Colon (tissue), 2 donors: Measurements from ENCODE around the gene LRRC28.

Experiments
- FAIRE-seq: peaks from 2 replicates; lab custom pipeline; 2012; peaks lifted over from hg19 to GRCh38; lab: Jason Lieb, UNC
- donor health status: control.
- donor health status: control.

LRRC28 gene

GRCh38 chr15:99249270-99249841 is 1.9 kb upstream of the LRRC28 start, which contains the start of gene TTC23:
Gene TTC23, minus strand, starts transcription at chr15:99249581. Its CDS starts 20,869 bp downstream, at chr15:99228712.
- peak; percentile 57 for FAIRE-seq

GRCh38 chr15:99250001-99250400 is 1.3 kb upstream of the LRRC28 start:
- peak; percentile 18 for FAIRE-seq

DNA sequence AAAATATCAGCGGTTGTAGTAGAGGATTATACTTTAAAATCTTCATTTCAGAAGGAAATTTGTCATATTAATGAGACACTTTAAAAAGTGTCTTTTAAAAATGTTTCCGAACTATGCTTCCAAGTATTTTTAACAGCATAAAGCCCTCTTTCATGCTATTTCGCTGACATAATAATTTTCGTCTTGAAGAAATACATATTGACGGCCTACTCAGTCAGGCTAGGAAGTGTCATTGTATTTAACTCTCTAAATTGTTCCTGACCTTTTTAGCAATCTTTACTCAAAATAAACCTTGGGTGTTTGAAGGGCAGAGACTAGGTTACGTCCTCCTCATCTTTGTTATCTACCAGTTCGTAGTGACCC is 806 bp upstream of the LRRC28 start:
- no peak for FAIRE-seq

GRCh38 chr15:99252326-99252725 is 1.0 kb downstream of the LRRC28 start:
- no peak for FAIRE-seq

DNA sequence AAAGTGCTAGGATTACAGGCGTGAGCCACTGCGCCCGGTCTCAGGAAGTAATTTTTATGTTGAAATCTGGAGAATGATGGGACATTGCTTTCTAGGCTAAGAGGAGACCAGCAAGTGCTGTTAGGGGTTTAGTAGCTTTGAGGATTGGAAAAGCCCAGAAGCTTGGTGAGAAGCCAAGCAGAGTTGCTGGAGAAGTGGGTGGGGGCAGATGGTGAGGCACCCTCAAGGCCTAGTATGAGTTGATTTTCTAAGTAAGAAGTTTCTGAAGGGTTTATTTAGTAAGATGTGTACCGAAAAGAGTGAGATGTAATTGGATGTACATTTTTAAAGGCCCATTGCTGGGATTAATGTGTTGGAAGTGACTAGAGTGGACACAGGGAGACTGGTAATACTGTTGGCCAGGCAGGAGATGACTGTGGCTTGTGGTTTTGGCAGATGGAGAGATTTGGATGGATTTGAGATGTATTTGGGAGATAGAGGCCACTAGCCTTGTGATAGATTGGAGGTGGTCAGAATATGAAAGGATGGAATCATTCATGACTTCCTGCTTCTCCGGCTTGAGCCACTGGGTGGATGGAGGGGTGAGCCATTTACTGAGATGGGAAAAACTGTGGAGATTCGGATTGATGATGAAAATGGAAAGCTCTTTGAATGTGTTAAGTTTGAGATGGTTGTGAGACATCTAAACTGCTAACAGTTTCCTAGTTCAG is 2.3 kb downstream of the LRRC28 start:
- FAIRE-seq, result no peak

DNA sequence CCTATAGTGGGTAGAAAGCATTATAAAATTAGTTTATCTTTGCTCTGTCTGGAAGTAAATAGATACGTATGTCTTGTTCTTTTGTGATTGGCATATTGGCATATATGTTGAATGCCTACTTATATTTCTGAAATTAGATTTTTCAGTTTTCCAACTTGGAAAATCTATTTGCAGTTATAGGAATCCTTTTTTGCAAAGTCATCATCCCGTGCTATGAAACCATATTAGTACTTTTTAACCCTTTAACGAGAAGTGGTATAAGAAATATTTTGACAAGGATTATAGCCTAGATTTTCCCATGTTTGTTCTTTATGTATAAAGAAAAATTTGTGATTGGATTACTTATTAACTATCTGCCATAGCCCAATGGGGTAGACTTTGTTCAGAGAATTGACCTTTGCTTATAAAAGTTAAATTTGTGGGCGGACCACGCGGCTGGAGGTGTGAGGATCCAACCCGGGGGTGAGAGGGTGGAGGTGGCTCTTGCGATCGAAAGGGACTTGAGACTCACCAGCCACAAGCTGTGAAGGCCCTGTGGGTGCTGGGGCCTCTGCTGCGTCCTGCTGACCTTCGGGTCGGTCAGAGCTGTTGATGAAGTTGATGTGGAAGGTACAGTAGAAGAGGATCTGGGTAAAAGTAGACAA is 5.9 kb downstream of the LRRC28 start:
- no peak for FAIRE-seq

- no peak for FAIRE-seq
These were observed 12.8 kb downstream of the LRRC28 start for GRCh38 chr15:99264125-99264524.

DNA sequence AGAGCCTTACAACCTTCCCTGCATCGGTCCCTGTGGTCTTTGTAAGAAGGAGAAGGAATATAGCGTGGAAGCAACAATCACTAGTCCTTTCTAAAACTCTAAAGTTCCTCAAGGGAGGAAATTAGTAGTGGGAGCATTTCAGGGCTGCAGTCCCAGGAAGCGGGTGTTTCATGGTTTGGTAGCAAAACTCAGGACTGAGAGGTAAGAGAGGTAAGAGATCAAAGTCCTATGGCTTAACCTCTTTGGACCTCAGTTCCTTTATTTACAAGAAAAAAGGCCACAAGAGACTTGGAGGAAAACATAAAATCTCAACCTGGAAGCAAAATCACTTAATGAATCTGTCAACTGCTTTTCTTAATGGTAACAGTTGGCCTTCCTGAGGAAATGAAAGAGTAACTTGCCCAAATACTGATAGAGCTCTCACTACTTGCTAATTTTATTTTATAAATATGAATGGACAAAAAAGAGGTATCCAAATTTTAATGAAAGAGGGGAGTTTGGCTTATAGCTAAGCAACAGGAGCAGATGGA is 14.3 kb downstream of the LRRC28 start:
- no peak for FAIRE-seq

DNA sequence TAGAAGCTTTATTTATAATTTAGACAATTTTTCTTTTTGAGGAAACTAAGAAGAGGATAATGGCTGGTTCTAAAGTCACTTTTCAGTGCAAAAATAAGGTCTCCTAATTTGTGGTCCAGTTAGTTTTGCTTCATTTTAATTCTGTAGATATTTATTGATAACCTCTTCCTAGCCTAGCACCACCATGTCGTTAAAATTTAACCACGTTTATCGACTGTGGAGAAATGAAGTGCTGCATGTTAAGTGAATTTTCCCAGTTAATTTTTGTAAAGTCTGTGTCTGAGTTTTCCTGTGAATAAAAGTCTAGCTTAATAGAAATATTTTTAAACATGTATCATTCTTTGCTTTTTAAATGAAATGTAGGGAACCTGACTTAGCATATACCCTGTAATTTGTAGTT is 16.7 kb downstream of the LRRC28 start:
- FAIRE-seq, result no peak

- no peak for FAIRE-seq
These were observed 17.1 kb downstream of the LRRC28 start for GRCh38 chr15:99268431-99268830.

DNA sequence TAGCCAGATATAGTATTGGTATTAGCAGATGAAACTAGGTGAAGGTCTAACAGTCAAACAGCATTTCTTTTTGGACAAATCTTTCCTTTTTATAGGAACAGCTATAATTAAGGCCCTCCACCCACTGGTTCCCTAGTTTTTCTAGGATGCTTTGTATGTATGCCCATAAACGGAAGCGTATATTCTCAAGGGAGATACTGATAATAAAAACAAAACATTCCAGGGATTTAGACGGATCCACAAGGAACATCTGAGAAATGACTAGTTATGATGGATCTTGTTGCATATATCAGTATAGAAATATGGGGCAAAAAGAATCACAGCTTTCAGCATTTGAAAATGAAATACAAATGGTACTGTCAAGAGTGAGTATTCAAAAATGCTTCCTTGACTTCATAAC is 22.5 kb downstream of the LRRC28 start:
- no peak for FAIRE-seq

DNA sequence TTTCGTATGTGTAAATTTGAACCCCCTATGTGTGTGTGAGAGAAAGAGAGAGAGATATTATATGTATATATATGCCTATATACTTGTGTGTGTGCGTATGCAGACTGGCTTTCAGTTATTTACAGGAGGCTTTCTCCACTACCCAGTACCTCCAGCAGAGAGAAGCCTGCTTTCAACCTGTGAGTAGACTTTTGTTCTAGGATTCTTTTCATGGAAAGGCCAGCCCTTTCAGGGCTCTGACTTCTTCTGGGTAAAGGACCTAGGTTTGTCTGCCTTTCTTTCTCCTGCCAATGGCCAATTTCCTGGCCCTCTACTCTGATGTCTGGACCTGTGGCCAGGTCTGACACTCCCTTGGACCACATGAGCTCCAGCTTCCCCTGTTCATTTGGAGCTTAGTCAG is 23.8 kb downstream of the LRRC28 start:
- no peak for FAIRE-seq

DNA sequence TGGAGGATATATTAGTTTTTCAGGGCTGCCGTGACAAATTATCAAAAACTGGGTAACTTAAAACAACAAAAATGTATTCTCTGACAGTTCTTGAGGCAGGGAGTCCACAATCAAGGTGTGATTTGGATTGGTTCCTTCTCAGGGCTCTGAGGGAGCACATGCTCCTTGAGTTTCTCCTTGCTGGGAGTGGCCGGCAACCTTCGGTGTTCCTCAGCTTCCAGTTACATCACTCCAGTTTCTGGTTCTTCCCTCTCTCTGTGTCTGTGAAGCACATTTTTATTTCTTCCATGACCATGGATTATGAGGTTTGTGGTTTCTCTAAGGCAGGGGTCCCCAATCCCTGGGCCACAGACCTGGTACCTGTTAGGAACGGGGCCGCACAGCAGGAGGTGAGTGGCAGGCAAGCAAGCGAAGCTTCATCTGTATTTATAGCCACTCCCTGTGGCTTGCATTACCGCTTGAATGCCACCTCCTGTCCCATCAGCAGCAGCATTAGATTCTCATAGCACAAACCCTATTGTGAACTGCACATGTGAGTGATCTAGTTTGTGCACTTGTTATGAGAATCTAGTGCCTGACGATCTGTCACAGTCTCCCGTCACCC is 24.3 kb downstream of the LRRC28 start:
- FAIRE-seq, result no peak

DNA sequence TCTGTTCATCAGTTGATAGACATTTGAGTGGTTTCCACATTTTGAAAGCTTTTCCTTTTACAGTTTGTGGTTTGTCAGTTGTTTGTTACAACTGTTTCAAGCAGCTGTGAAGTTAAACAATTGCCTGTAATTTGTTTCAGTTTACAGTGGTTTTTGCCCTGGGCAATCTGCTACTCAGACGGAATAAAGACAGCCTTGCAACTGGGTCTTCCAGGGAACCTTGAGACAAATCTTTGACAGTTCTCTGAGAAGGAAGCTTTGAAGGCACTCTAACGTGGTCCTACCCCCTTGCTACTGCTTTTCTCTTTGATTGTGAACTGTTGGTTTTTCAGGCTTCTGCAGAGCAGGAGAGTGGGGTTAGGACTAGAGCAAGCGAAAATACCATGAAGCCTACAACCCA is 28.0 kb downstream of the LRRC28 start:
- no peak for FAIRE-seq

- FAIRE-seq, result no peak
These were observed 28.5 kb downstream of the LRRC28 start for GRCh38 chr15:99279827-99280226.

- FAIRE-seq, result no peak
These were observed 30.8 kb downstream of the LRRC28 start for GRCh38 chr15:99282121-99282520.

DNA sequence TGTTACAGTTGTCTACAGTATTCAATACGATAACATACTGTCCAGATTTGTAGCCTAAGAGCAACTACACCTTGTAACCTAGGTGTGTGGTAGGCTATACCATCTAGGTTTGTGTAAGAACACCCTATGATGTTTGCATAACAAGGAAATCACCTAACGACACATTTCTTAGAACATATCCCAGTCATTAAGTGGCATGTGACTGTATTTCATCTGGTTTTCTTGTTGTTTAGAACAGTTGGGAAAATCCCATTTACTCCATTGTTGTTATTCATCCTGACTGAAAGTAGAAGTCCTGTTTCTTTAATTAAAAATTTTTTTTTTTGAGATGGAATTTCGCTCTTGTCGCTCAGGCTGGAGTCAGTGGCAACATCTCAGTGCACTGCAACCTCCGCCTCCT is 31.3 kb downstream of the LRRC28 start:
- no peak for FAIRE-seq

- FAIRE-seq, result no peak
These were observed 32.4 kb downstream of the LRRC28 start for GRCh38 chr15:99283717-99284116.

DNA sequence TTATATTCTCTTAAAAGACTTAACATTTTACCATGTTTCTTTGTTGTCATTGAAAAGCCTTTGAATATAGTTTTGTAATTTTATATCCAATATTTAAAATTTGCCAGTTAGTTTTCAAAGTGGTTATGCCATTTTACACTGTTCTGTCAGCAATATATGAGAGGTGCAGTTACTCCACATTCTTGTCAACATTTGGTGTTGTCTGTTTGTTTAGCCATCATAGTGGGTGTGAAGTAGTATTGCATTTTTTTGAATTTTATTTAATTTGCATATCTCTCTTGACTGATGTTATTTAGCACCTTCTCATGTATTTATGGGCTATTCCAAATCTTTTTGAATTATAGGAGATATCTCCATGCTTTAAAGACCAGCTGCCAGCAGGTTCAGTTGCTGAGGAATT is 40.4 kb downstream of the LRRC28 start:
- FAIRE-seq, result no peak

DNA sequence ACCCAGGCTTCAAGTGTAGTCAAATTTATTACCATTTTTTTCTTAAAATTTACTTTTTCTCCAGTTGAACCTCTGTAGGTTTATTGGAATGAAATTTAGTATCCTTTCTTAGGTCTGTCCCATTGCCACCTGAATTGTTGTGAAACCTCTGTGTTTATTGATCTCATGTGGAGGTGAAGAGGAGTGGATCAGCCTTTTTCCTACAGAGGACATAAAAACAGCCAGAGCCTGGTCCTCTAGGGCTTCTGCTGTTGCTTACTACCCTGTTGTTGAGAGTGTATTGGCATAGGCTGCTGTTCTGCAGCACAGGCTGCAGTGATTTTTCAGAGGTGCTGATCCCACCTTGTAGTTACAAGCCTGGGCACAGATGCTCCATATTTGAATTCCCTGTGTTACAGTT is 44.6 kb downstream of the LRRC28 start:
- FAIRE-seq, result no peak

DNA sequence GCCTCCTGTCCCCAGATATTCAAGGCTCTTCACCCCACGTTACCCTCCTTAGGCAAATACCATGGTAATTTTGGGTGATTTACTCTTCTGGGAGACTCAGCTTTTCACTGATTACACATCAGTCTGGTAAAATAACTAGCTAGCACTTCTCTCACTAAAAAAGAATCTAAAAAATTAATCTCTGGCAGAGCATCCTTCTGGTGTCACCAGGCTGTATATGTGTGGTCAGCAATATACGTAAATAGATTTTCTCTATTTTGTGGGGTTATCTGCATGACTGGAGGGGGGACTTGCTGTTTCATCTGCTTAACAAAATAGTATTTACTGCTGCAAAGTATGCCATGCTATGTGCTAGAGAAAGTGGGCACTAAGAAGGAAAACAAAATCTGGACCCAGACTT is 45.1 kb downstream of the LRRC28 start:
- no peak for FAIRE-seq

DNA sequence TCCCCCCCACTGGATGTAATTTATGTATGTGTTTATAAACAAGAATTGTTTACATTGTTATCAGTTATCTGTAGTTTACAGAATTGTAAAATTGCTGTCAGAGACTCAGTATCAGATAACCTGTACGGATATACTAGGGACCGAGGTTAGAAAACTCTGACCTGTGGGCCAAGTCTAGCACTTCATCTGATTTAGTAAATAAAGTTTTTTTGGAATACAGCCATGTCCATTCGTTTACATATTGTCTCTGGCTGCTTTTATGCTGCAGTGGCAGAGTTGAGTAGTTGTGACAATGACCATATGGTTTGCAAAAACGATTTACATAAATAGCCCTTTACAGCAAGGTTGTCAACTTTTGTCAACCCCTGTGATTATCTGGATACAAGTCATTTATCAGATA is 52.6 kb downstream of the LRRC28 start:
- no peak for FAIRE-seq
